ENCODE results near the gene CDC20B. TPM values are rescaled to one million over a fixed set of nuclear protein-coding genes. Genes with fewer than 3 reads are reported as not detected.

The CDC20B gene
- total RNA-seq, 3 donors from 2014 or later (not counting 1 experiment from before 2014, with no cell fraction given): not detected

DNA sequence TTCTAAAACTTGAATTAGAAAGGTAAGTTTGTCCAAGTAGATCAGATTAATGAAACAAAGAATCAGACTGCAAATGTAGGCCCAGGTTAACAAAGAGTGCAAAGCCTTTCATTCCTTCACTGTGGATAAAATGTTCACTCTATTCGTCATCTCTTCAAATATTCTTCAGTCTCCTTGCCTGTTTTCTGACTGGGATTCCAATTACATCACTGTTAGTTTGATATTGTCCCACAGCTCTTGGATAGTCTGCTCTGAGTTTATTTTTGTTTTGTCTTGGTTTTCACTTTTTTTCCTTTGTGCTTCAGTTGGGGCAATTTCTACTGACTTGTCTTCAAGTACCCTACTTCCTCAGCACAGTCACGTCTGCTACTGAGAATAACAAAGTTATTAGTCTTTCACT is 109.1 kb downstream of the CDC20B start:
- WGBS (ENCODE audit: insufficient coverage): 67% methylated on average over 2 of the region's 2 CpGs
- intact Hi-C loops (cut with micrococcal nuclease): loop anchor here (2.0 to 5.0 kb wide), 3 partner anchors 42 to 417 kb away; partner anchors contain the start of gene GZMK
- TF ChIP-seq, protein P1, sequence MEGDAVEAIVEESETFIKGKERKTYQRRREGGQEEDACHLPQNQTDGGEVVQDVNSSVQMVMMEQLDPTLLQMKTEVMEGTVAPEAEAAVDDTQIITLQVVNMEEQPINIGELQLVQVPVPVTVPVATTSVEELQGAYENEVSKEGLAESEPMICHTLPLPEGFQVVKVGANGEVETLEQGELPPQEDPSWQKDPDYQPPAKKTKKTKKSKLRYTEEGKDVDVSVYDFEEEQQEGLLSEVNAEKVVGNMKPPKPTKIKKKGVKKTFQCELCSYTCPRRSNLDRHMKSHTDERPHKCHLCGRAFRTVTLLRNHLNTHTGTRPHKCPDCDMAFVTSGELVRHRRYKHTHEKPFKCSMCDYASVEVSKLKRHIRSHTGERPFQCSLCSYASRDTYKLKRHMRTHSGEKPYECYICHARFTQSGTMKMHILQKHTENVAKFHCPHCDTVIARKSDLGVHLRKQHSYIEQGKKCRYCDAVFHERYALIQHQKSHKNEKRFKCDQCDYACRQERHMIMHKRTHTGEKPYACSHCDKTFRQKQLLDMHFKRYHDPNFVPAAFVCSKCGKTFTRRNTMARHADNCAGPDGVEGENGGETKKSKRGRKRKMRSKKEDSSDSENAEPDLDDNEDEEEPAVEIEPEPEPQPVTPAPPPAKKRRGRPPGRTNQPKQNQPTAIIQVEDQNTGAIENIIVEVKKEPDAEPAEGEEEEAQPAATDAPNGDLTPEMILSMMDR (IDR thresholded peaks at IDR 0.05): no peak
- DNase-seq (no peak), ATAC-seq (no peak)
- peak overlapping the region; percentile 95 to 96 for H3K27ac Mint-ChIP-seq
- no peak overlapping the region for H3K27ac ChIP-seq (ENCODE audit: low read length)
- no peaks in the 10 kb centered on the region for H3K36me3 Mint-ChIP-seq
- H3K27me3 ChIP-seq (ENCODE audit: control insufficient read depth, insufficient read depth, low read length): no peaks in the 10 kb centered on the region
- peaks cover 72 to 84% of the 10 kb centered on the region in 2 donors for H3K4me1 Mint-ChIP-seq
- H3K9me3 ChIP-seq (ENCODE audit: control insufficient read depth, insufficient read depth, low read length): no peaks in the 10 kb centered on the region
- peak overlapping the region; percentile 52 for H3K4me3 Mint-ChIP-seq
- no peaks in the 10 kb centered on the region for H3K27me3 Mint-ChIP-seq (ENCODE audit: low read depth in 2 of 2)
- no peaks in the 10 kb centered on the region for H3K9me3 Mint-ChIP-seq
- no peaks in the 10 kb centered on the region for H3K36me3 ChIP-seq (ENCODE audit: control insufficient read depth, insufficient read depth, low read length)
- peaks cover 28% of the 10 kb centered on the region for H3K4me1 ChIP-seq (ENCODE audit: control insufficient read depth, insufficient read depth, low read length)
- no peak overlapping the region for H3K4me3 ChIP-seq (ENCODE audit: low read length)

DNA sequence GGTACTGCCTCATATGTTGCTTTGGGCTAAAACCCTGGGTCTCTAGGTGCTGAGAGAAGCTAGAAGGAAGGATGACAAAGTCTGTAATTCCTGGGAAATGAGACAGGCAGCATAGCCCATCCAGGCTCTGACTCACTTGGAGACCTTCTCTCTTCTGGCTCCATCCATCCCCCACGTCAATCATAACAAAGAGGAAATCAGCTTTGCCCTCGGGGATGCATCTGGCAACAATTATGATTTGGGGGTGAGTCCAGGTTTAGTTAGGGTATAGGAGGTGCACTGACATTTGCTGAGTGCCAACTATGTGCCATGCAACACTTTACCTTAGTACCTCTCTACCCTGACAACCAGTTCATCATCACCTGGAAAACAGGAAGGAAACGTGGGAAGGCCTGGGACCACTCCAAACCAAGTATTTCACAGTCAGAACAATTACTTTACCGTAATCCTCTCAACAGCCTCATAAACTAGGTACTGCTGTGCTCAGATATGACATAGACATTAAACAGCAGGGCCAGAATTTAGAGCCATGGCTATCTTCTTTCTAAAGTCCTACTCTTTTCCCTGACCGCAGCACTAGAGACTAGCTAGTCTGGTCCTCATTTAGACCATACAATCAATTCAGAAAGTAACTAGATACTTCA is 109.6 kb downstream of the CDC20B start:
- H3K4me1 Mint-ChIP-seq: peaks cover 73 to 87% of the 10 kb centered on the region in 2 donors
- ATAC-seq: no peak

More for the DNA sequence above, 109.6 kb downstream of the CDC20B start:
- H3K27ac ChIP-seq (ENCODE audit: low read length): no peak overlapping the region
- 11% methylated on average over 2 of the region's 5 CpGs for WGBS (ENCODE audit: insufficient coverage)
- peak overlapping the region; percentile 95 to 96 for H3K27ac Mint-ChIP-seq
- no peaks in the 10 kb centered on the region for H3K27me3 Mint-ChIP-seq (ENCODE audit: low read depth in 2 of 2)
- intact Hi-C loops (cut with micrococcal nuclease): loop anchor here (2.0 to 5.0 kb wide), 3 partner anchors 41 to 416 kb away; partner anchors contain the start of gene GZMK
- no peaks in the 10 kb centered on the region for H3K36me3 Mint-ChIP-seq
- H3K9me3 Mint-ChIP-seq: no peaks in the 10 kb centered on the region
- H3K4me3 Mint-ChIP-seq: peak overlapping the region; percentile 90
- peaks cover 26% of the 10 kb centered on the region for H3K4me1 ChIP-seq (ENCODE audit: control insufficient read depth, insufficient read depth, low read length)
- no peak for DNase-seq
- H3K4me3 ChIP-seq (ENCODE audit: low read length): no peak overlapping the region
- H3K36me3 ChIP-seq (ENCODE audit: control insufficient read depth, insufficient read depth, low read length): no peaks in the 10 kb centered on the region
- TF ChIP-seq, protein P1 (IDR thresholded peaks at IDR 0.05): no peak
- no peaks in the 10 kb centered on the region for H3K9me3 ChIP-seq (ENCODE audit: control insufficient read depth, insufficient read depth, low read length)
- no peaks in the 10 kb centered on the region for H3K27me3 ChIP-seq (ENCODE audit: control insufficient read depth, insufficient read depth, low read length)

Other genes with a start within 250 kb of the CDC20B start
- 1 to 10 TPM in 1 of 3 donors, under 1 TPM in 2; 0.87 to 1.2 (median 0.95) TPM for gene ESM1, start 187.6 kb downstream of the CDC20B start, total RNA-seq
- gene GZMK, start 148.9 kb downstream of the CDC20B start, total RNA-seq: 10 to 100 TPM; 24.5 to 40.9 (median 30.3) TPM
- gene GZMA, start 70.5 kb downstream of the CDC20B start, total RNA-seq: 100 to 1,000 TPM; 530 to 621 (median 590) TPM
- gene GPX8, start 13.0 kb downstream of the CDC20B start, total RNA-seq: not detected
- gene MCIDAS, start 54.1 kb upstream of the CDC20B start, total RNA-seq: not detected
- not detected for gene CCNO, start 60.4 kb upstream of the CDC20B start, total RNA-seq
- 10 to 100 TPM; 16.7 to 22.0 (median 19.3) TPM for gene DHX29, start 134.5 kb upstream of the CDC20B start, total RNA-seq
- gene MTREX, start 134.8 kb upstream of the CDC20B start, total RNA-seq: 10 to 100 TPM; 64.5 to 82.2 (median 77.6) TPM

Data from natural killer cell (primary cell).